GM21723 (cell line): Measurements from ENCODE around the gene TRMT44.

Experiments used
- ATAC-seq: cut with Tn5 transposase; IDR thresholded peaks from one replicate; pipeline ENCODE4 v1.9.1; 2021; ENCODE audit warnings: mild to moderate bottlenecking, moderate library complexity; ENCODE audit not compliant: unreplicated experiment

Gene TRMT44

DNA sequence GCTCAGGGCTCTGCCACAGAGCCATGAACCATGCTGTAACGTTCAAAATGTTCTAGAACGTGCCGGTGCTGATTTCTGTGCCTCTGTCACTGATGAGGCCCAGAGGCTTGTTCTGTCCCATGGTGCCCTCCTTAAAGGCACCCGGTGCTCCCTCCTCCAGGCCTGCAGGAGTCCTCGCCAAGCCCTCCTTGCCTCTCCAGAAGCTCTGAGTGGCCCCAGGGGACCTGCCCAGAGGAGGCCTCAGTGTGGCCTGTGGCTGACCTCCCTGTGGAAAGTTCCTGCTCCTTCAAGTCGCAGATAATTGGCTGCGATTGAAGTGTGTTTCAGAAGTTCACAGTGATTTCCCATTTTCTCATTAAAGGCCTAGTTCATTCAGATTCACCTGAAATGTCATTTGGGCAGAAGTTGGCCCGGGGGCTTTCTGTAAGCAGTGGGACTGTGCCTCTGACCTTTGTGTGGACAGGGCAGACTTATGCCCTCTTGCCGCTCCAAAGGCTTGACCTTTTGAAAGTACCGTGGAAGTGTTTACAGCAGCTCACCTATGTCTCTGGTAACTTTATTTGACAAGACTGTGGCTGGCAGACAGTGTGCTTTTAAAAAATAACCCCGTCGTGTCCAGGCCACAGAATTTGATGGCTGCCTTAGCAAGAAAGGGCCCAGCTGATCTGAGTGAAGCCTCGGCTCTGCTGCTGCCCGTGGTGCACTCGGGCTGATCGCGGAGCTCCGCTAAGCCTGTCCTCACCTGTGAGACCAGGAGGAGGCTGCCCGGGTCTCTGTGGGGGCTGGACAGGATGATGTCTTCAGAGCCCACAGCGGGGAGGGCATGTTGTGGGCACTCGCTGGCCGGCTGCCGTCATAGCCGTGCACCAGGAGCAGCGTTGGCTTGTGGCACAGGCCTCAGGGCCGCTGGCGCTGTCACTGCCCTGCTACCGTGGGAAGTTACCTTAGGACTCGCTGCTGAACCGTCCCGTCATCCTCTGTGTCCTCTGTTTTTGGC, 25.3 kb downstream of the TRMT44 start:
- no peak for ATAC-seq

DNA sequence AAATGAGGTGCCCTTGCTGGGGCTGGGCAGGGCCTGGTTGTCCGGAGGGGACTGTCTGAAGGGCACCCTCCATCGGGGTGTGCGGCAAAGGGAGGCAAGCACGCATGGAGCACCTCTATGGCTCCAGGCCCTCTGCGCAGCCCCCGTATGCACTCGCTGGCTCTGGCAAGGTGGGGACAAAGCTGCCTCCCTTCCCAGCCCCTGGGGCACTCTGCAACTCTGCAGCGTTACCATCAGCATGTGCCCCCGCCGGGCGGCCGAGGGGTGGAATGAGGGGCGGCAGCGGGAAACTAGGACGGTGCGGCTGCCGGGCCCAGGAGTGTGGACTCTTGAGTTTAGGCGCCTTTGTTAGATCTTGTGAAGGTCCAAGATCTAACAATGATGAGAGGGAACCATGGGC, 26.4 kb downstream of the TRMT44 start:
- ATAC-seq: no peak

DNA sequence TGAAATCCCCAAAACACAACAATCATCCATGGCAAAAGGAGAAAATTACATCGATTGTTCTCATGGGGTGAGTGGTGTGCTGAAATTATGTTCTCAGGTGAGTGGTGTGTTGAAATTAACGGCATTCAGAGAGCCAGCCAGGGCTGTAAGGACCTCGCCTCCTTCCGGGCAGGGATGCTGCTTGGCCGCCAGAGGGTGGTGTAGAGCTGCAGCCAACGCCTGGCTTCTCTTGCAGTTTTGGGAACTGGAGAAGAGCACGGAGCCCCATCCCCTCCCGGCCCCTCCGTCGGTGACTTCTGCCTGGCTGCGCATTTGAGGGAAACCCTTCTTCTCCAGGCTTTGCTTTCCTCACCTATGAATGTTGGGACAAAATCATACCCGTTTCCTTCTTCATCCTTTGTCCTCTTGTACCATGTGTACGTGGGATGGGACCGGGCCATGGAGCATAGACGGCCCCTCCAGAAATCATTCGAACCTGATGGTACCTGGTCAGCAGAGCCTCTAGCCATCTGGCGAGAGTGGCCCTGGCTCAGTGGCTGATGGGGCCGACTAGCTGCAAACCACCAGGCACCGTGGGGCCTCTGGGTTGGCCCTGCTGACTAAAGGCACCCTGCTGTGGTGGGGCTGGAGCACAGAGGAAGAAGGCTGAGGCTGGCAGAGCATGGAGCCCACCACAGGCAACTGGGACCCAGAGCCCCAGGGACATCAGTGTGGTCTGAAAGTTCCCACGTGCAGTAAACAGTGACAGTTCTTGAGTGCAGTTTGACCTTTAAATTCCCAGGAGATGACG, 28.4 kb downstream of the TRMT44 start:
- ATAC-seq: peak; percentile 84

DNA sequence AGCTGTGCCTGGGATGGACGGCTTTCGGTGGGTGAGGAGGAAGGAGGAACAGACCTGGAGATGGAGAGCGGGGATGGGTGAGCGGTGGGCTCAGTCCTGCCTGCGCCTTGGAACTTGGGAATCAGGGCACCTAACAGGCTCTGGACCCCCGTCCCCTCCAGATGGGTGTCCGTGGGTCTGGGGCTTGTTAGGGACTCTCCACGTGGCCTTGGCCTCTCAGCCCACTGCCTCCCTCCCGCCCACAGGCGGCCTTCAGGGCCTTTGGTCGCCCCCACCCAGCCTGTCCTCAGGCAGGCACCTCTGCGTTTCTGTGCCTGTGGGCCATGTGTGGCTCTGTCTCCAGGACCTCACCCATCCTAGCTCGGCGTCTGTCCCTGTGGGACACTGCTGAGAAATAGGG, 29.0 kb downstream of the TRMT44 start:
- ATAC-seq: no peak

DNA sequence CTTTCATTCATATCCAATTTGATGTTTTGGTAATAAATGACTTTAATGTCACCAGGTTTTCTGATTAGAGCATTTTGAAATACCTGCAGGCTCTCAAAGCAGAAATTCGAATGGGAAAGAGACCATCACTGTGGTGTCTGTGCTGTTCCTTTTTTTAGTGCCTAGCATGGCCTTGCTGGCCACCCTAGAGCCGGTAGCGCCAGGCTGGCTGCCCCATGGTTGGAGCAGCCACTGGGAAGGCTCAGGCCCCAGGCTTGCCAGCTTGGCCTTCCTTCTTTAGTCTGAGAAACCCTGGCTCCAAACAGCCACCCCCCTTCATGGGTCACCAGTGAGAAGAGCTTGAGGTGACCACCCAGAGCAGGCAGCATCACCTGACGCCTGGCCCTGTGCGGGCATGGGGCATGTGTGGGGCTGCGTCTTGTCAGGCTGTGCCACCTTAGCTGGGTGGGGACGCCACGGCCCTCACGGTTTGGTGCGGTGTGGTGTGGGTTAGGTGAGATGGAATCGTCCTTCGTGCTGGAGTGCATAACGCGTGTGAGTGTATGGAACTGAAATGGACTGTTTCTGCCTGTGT, 30.0 kb downstream of the TRMT44 start:
- ATAC-seq: no peak

DNA sequence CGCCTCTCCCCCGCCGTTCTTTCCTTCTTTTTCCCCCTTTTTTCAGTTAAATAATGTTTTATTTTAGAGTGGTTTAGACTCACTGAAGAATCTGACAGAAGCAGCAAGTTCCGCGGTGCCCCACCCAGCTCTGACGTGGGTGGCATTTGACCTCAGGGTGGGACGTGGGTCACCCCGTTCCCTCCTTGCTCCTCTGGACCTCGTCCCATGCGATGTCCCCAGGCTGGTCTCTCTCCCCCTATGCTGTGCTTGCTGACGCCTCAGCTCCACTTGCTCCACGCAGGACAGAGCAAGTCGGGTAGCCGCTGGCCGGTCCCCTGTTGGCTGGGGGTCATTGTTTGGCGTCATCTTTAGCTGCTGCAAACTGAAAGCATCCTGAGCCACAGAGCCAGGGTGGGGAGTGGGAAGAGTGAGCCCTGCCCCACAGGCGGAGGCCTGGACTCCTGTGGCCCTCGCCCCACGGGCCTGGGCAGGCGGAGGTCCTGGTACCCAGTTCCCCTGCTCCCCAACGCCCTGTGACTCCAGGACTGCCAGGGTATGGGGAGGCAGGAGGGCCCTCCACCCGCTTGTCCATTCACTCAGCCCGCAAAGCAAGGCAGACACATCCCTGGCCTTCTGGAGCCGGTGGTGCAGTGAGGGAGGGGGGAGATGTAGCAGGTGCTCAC, 30.8 kb downstream of the TRMT44 start:
- ATAC-seq: no peak

DNA sequence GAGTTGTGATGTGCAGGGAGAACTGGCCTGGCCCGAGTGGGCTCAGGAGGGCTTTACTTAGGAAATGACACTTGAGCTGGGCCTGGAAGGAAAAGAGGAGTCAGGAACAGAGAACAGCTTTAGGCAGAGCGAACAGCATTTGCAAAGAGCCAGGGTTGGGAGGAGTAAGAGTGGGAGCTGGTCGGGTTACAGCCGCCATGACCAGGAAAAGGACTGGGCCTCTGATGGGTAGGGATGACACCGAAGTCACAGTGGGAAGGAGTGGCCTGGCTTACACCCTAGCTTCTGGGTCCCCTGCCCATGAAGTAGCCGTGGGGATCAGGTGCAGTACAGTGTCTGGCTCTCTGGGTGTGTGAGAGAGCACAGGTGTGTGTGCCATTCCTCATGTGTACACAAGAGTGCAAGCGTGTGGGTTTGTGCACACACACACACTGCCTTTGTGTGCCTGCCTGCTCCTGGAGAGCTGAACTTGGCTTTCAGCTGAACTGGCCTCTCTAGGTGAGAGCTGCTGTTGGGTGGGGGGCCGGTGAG, 31.6 kb downstream of the TRMT44 start:
- no peak for ATAC-seq

DNA sequence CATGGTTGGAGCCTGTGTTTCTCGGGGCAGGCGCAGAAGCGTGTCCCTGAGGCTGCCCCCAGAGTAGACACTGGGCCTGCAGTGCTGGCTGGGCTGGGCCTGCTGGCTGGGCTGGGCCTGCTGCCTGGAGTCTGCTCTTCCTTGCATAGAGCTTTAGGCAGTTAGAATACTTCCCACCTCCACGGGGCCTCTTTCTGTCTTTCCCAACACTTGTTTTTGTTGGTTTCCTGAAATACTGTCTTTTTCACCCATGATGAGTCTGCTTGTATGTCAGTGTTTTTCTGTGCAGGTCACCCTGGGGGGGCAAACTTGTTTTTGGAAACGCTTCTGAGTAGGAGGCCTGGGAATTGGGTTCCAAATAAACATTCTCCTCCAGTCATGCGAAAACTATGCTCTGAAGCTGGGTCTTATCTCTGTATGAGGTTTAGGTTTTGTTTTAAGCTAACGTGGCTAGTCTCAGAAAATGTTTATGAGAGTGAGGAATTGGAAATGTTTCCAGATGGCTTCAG, 32.2 kb downstream of the TRMT44 start:
- no peak for ATAC-seq

DNA sequence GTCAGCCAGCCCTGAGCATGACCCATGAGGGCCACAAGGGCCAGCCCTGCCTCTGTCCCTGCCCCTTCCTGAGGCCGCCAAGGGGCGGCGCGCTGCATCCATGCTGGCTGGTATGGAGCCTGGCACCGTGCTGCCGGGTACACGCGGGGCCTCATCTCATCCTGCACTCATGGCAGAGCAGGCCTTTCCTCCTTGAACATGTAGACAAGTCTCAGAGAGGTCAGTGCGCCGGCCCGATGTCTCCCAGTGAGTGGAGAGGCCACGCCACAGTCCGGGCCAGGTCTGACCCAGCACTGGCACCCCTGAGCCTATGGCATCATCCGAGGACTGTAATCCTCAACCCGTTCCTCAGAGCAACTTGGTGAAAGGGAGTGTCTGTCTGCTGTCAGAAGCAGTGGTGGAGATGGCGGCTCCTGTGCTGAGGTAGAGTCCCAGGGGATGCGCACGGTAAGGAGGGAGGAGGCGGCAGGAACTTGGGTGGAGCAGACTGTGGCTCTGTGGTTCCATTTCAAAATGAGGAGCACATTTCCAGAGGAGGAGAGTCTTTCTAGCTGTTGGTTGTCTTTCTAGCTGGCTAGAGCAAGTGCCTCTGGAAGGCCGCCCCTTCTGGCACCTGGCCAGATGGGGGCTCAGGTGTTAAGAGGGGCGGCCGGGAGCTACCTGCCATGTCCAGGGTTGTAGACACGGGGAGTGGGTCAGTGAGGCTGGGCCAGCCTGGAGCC, 32.8 kb downstream of the TRMT44 start:
- ATAC-seq: no peak

DNA sequence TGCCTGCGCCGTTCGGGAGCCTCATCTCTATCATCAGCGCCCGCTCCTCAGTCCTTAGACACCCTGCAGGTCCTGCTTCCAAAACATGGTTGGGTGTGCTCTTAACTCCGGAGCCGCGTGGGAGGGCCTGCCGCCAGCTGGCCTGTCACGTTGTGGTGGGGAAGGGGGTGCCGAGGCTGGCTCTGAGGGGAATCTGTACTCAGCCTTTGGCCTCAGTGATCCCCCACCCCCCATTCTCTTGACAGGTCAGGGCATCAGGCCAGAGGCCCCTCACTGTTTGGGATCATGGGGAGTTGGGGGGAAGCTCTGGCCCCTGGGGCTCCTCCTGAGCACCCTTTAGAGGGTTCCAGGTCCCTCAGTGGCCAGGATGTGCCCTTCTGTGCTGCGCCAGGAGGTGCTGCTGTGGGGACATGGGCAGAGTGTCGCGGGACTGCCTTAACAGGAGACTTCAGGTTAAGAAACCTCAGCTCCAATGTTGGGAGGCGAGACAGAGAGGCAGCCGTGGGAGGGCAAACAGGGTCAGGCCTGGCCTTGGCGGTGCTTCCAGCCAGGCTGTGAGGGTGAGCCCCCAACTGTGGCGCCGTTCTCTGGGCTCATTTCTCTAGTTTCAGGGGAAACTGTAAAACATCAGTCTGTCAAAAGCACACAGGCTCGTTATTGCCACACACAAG, 33.5 kb downstream of the TRMT44 start:
- no peak for ATAC-seq

DNA sequence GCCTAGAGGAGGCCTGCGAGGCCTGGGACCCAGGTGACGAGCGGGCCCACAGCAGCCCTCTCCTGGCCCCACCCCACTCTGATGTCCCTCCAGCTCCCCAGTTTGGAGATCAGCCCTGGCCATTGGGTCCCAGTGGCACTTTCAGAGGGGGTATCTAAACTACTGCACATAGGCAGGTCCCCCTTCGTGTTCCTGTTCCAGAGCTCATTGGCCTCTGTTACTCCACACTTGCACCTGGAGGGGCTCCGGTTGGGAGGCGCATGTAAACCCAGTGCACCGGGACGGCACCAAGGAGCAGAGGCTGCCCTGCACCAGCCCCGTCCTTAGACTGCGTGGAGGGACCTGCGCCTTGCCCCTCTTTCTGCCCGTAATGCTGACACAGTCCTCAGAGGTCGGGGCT, 34.3 kb downstream of the TRMT44 start:
- no peak for ATAC-seq

DNA sequence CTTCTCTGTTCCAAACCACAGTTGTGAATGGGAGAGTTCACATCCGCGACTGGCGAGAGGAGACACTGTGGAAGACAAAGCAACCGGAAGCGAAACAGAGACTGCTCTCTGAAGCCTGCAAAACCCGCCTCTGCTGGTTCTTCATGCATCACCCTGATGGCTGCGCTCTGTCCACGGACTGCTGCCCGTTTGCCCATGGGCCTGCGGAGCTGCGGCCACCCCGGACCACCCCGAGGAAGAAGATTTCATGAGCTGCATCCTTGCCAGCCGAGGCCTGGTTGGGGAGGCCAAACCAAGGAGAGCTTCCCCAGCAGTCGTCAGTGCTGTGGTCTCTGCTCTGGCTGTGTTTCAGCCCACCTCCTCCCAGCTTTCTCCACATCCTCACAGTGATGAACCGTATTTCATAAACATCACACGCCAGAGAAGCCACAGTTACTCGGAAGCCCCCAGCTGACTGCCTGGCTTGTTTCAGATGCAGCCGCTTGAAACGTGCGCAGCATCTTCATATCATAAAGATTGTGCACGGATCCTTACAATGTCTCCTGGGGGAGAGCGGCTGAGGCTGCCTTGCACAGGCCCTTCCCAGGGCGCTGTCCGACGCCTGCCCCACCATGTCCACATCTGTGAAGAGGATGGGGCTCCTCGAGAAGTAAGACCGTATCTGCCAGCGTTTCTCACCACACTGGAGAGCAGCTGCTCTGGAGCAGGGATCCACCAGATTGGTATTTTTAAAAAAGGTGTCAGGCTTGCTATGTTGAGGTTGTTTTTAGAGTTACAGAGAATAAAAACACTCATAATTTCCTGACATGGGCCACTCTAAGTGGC, 35.4 kb downstream of the TRMT44 start:
- ATAC-seq: no peak

DNA sequence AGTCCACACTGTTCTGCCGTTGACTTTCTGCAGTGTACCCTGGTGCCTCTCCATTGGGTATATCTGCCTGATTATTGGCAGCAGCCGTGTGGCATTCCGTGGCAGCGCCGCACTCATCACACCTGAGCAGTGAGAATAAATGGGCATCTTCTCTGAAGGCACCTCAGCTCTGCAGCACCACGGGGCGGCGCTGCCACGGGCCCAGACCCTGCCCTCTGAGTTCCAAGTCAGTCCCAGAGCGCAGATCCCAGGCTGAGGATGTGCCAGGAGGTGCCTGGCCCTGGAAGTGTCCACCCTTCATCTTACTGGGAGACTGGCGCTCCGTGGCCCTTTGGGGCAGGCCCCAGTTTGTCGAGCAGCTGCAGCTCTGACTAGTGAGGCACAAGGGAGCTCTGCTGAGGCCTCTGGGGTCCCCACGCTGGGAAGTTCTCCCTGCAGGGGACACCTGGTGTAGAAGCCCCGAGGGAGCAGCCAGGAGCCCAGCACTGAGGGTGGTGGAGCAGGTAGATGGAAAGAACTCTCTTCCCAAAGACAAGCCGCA, 36.6 kb downstream of the TRMT44 start:
- ATAC-seq: no peak

DNA sequence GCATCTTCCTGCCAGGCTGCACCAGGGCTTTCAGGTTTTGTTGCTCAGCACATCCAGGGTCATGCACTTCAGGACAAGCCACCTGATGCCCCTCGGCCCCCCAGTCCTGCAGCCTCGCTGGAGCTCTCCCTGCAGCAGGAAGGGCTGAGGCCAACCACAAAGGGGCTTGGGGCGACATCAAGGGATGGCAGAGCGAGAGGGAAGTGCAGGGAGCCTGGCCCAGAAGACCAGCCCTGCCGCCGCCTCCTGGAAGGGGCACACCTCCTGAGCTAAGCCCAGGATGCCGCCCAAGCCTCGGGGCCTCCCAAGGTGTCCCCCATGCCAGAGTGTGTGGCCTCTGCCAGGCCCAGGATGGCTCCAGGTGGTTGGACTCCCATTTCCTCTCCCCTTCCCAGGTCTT, 37.1 kb downstream of the TRMT44 start:
- ATAC-seq: no peak

DNA sequence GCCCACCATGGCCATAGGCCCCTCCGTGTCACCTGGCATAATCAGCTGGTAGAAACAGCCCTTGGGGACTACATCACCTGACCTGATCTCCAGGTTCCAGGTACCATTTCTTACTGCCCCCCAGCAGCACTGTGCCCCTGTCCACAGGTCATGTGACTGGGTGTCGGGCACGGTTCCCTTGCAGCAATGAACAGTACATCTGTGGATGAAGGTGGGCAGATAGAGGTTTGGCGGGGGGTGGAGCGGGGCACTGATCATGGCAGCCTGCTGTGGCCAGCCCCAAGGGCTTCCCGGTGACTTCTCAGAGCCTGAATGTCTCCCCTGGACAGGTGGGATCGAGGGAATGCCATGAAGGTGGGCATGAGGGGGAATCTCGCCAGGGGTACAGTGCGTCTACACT, 37.8 kb downstream of the TRMT44 start:
- ATAC-seq: no peak

DNA sequence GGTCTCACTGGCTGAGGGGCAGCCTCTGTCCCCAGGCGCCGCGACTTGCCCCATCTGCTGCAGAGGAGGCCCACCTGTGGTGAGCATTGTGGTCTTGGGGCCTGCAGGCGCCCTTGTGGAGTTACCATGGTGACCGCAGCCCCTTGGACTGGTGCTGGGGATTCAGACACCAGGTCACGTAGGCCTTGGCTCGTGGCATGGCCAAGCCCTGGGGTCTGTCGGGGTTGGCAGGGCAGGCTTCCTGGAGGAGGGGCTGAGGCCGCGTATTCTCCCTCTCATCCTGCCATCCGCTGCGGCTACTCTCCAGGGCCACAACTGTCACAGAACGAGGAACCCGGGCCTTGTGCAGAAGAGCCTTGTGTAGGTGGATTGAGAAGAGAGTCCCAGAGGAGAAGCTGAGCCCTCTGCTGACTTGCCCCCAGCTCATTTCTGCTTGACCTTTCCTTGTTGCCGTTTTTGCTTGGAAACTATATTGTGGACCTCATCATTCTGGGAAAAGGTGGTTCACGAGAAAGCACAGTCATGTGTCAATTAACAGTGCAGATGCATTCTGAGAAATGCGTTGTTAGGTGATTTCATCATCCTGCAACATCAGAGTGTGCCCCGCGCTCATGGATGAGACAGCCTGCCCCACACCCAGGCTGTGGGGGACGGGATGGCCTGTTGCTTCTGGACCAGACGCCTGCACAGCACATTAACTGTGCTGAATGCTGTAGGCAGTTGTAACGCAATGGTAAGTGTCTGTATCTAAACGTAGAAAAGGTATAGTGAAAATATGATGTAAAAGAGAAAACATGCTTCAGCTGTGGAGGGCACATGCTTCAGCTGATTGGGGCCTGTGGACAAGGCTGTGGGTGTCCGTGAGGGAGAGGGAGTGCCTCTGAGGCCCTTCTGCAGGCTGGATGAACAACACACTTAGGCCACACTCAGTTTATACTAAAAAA, 38.5 kb downstream of the TRMT44 start:
- no peak for ATAC-seq

DNA sequence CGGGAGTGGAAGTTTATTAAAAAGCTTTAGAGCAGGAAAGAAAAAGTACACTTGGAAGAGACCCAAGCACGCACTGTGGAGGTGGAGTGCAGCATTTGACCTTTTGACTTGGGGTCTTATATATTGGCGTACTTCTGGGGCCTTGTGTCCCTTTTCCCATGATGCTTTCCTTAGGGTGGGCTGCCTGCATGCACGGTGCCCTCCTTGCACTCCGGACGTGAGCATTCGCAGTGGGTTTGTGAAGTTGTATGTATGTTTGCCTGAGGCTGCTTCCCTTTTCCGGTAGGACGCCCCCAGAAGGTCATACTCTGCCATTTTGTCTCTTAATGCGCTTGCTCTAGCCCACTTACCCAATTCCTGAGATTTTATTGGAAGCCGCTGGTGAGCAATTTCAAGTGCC, 39.6 kb downstream of the TRMT44 start:
- no peak for ATAC-seq
